ENCODE data around the gene STT3B.
"Not testable (repeated sequence)": the region's sequence is repeated elsewhere in the genome, so short reads cannot be mapped to it uniquely, and the experiment has no call there.

Gene STT3B

GRCh38 chr3:31590650-31591049 lies 57.9 kb downstream of the STT3B start:
- in situ Hi-C loops (cut with MboI; ENCODE audit: low sequenced_read_pairs): no loop called here

- in situ Hi-C loops (cut with MboI; ENCODE audit: low sequenced_read_pairs): no loop called here
Measured at GRCh38 chr3:31592764-31593163, 60.0 kb downstream of the STT3B start.

- in situ Hi-C loops (cut with MboI; ENCODE audit: low sequenced_read_pairs): no loop called here
Measured at GRCh38 chr3:31596176-31596575, 63.5 kb downstream of the STT3B start.

DNA sequence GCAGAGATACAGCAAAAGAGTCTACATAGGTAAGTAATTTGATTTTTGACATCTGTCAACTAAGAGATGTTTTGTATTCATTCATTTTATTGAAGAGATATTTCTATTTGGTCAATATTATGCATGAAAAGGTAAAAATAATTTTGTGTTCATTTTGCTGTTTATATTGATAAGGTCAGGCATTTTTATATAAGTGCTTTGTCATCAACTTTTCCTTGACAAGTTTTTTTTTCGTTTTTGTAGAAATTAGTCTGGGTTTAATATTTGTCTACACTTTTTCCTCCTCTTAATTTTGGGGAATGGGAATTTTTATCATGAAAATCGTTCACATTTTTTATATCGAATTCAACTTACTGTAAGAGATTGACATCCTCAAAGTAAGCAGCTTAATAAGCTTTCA lies 67.7 kb downstream of the STT3B start:
- in situ Hi-C loops (cut with MboI; ENCODE audit: low sequenced_read_pairs): no loop called here

DNA sequence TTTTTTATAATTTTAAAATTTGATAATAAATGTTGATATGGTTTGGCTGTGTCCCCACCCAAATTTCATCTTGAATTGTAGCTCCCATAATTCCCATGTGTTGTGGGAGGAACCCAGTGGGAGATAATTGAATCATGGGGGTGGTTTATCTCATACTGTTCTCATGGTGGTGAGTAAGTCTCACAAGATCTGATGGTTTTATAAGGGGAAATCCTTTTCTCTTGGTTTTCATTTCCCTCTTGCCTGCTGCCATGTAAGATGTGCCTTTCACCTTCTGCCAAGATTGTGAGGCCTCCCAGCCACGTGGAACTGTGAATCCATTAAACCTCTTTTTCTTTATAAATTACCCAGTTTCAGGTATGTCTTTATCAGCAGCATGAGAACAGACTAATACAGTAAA lies 72.6 kb downstream of the STT3B start:
- in situ Hi-C loops (cut with MboI; ENCODE audit: low sequenced_read_pairs): not testable (repeated sequence)

- in situ Hi-C loops (cut with MboI; ENCODE audit: low sequenced_read_pairs): no loop called here
Measured at GRCh38 chr3:31606453-31606852, 73.7 kb downstream of the STT3B start.

DNA sequence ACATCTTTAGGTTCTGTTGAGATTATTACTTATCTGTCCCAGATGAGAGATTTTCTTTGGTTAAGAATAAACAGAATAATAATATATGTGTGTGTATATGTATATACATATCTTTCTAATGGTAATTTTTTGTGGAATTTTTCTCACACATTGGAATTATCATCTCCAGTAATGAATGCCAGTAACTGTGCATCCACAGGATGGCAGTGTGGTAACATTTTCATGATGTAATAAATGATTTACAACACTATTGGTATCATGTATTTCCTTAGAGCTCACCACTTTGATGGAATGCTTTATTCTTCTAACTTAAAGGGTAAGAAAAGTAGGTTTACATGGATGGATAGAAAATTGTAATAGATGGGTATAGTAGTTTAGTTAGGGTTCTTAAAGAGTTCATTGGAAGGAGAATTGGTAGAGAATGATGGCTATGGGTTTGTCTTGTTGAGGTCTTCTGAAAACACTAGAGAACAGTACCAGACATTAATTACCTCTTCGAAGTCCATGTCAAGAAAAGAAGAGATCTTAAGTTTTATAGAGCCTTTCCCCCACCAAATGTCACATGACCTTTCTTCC lies 78.1 kb downstream of the STT3B start:
- in situ Hi-C loops (cut with MboI; ENCODE audit: low sequenced_read_pairs): no loop called here

- in situ Hi-C loops (cut with MboI; ENCODE audit: low sequenced_read_pairs): no loop called here
Measured at GRCh38 chr3:31613177-31613576, 80.5 kb downstream of the STT3B start.

DNA sequence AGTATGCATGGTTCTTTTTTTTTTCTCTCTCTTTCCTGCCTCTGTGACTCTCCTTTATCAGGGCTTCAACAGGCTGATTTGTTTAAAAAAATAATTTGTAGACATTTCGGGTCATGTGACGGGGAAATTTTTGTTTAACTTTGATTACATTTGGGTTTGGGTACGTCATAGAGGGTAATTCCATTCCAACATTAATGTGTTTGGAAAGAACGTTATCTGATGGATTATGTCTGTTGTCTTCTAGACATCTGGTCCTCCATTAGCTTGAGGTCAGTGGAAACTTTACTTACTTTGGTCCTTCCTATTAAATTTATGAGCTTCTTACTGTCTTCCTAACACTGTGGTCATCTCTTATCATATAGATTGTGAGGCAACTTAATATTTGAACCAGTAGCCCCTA lies 80.9 kb downstream of the STT3B start:
- in situ Hi-C loops (cut with MboI; ENCODE audit: low sequenced_read_pairs): no loop called here

DNA sequence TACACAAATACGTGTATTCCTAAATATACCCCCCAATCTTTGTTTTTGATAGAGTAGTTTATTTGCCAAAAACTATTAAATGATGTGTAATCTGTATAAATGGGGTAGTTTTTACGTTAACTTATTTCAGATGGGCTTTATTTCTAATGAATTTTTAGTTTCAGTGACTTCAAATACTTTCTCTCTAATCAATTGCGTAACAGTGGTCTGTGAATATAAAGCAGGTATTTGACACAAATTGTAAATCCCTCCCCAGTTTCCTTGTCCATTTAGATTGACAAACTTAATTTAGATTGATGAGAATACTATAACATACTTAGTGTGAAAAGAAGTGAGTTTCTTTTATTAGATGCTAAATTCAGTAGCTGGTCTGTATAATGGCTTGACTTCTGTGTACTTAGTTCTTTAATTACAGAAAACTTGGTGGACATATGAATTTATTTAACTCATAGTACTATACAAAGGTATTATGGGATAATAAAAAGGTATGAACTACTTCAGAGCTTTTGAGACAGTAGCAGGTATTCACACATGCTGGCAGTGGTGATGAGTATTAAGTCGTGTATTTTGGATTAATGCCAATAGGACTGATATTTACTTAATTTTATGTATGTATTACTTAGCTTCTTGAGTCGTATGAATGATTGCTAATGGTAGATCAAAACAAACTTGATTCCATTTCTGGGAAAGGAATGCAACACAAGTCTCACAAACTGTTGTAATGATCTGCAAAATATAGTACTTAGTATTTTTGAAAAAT lies 81.6 kb downstream of the STT3B start:
- in situ Hi-C loops (cut with MboI; ENCODE audit: low sequenced_read_pairs): no loop called here

GRCh38 chr3:31615071-31615875 lies 82.5 kb downstream of the STT3B start:
- in situ Hi-C loops (cut with MboI; ENCODE audit: low sequenced_read_pairs): no loop called here

- in situ Hi-C loops (cut with MboI; ENCODE audit: low sequenced_read_pairs): no loop called here
Measured at GRCh38 chr3:31616711-31617110, 84.0 kb downstream of the STT3B start.

- in situ Hi-C loops (cut with MboI; ENCODE audit: low sequenced_read_pairs): no loop called here
Measured at GRCh38 chr3:31620656-31621055, 87.9 kb downstream of the STT3B start.

DNA sequence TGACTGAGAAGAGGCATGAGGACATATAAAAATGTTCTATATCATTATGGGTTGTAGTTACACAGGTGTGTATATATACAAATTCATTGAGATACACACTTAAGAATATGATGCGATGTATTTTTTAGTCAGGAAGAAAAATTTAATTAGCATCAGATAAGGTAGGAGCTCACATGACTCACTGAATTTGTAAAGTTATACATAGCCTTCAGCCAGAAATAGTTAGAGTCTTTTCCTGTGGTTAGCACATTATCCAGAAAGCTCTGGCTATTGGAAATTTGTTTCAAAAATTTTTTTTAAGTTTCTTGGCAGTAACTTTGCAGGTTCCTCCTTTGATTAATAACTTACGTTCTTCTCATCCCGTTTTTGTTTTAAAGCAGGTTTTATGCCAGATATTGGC lies 88.6 kb downstream of the STT3B start:
- in situ Hi-C loops (cut with MboI; ENCODE audit: low sequenced_read_pairs): no loop called here

- in situ Hi-C loops (cut with MboI; ENCODE audit: low sequenced_read_pairs): no loop called here
Measured at GRCh38 chr3:31622636-31623288, 90.0 kb downstream of the STT3B start.

- in situ Hi-C loops (cut with MboI; ENCODE audit: low sequenced_read_pairs): no loop called here
Measured at GRCh38 chr3:31624083-31624709, 91.5 kb downstream of the STT3B start.

- in situ Hi-C loops (cut with MboI; ENCODE audit: low sequenced_read_pairs): no loop called here
Measured at GRCh38 chr3:31625358-31625757, 92.6 kb downstream of the STT3B start.

GRCh38 chr3:31629054-31629453 lies 96.3 kb downstream of the STT3B start:
- in situ Hi-C loops (cut with MboI; ENCODE audit: low sequenced_read_pairs): no loop called here

DNA sequence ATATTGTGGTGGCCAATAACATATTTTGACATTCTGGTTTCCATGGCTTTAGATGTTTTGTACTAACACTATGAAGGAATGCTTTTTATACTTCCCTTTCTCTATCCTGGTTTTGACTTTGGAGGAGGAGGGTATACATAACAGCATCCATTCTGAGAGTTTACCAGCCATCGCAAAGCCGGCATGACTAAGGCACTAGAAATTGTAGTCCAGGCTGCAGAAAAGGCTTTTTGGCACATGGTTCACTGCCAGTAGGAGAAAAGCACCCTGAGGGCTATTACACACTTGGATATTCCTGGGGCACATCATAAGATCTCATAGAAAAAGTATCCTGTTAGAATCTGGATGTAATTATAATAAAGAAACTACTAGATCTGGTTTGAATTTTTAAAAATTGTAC lies 101.8 kb downstream of the STT3B start:
- in situ Hi-C loops (cut with MboI; ENCODE audit: low sequenced_read_pairs): no loop called here

DNA sequence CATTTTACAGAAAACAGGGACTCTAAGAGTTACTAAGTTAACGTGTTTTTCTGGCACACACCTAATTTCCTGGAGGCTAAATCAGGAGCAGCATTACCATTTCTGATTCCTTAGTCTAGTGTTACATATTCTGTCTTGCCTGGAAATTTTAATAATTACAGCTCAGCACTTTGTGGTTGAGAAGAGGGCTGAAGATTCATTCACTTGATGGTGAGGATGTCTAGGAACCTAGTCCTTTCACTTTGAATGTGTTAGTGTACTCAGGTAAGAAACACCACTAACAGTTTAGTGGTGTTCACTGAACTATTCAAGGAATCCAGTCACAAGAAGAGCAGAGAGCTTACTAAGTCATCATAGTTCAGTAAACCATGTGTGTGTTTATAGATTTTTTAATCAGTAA lies 102.8 kb downstream of the STT3B start:
- in situ Hi-C loops (cut with MboI; ENCODE audit: low sequenced_read_pairs): no loop called here

GRCh38 chr3:31636049-31636448 lies 103.3 kb downstream of the STT3B start:
- in situ Hi-C loops (cut with MboI; ENCODE audit: low sequenced_read_pairs): no loop called here
